Neural crest cell (in vitro differentiated cells): Measurements from ENCODE around the gene MRPS12. TPM values are rescaled to one million over a fixed set of nuclear protein-coding genes. Genes with fewer than 3 reads are reported as not detected.

ENCODE experiments used
- DNase-seq: peaks from one replicate; pipeline ENCODE4 v3.0.0; 2021; ENCODE audit warnings: low read depth, mixed read lengths, low spot score
- H3K27ac Mint-ChIP-seq: one replicate; pipeline ENCODE4 v1.8.0; 2021; ENCODE audit warnings: mild to moderate bottlenecking, mixed read lengths; ENCODE audit not compliant: unreplicated experiment
- H3K27me3 Mint-ChIP-seq: 2 replicates; pipeline ENCODE4 v1.8.0; 2021; ENCODE audit warnings: low read depth, mild to moderate bottlenecking, mixed read lengths
- H3K36me3 Mint-ChIP-seq: 2 replicates; pipeline ENCODE4 v1.8.0; 2021; ENCODE audit warnings: low read depth, mild to moderate bottlenecking, mixed read lengths
- H3K4me1 Mint-ChIP-seq: 2 replicates; pipeline ENCODE4 v1.8.0; 2021; ENCODE audit warnings: mixed read lengths
- H3K4me3 Mint-ChIP-seq: one replicate; pipeline ENCODE4 v1.8.0; 2021; ENCODE audit warnings: mild to moderate bottlenecking, mixed read lengths
- H3K9me3 Mint-ChIP-seq: 2 replicates; pipeline ENCODE4 v1.8.0; 2021; ENCODE audit warnings: mixed read lengths
- total RNA-seq: library from RNA; stranded (reverse); gene quantifications from 2 replicates; pipeline ENCODE4 v1.2.1, GENCODE V29; 2021
- TF ChIP-seq, protein P1 (sequence below): fragments of 200-600 bp; sonication (generic); conservative IDR thresholded peaks from 2 replicates; pipeline ENCODE4 v1.5.0; 2021; ENCODE audit warnings: antibody characterized with exemption, mild to moderate bottlenecking

MRPS12 gene
- total RNA-seq, 1 donor from 2014 or later, result 34.4 TPM

DNA sequence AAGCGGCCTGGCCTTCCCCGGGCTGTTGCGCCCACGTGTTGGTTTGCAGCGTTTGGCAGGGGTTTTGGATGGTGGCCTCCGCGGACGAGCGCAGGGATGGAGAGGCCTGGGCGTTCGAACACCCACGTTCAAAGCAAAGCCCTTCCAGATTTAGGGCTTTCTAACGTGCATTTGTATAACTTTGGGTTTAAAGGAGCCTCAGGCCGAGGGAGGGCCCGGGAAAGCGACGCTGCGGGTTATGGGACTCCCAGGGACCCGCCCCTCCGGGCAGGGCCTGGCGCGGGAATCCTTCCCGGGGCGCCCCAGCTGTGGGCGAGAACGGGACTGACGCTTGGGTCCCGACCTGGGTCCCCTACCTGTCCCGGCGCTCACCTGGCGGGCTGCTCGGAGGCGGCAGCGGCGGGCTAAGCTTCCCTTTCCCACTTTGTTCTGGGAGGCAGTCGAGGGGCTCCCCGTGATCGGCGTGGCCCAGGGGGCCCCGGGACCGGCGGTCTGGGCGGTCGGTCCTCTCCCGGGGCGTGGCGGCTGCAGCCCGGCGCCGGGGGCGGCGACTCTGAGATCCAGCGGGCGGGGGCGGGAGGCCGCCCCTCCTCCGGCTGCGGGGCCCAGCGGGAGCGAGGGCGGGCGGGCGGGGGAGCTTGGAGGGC, 44.6 kb downstream of the MRPS12 start, which contains the start of gene FBXO17:
FBXO17 (minus strand) TSS at position 529 of the 647 bp plus-strand sequence. CDS start 25,423 bp downstream, outside the sequence.
- Mint-ChIP-seq H3K36me3 (no peaks in the 10 kb centered on the region), H3K9me3 (peaks cover under 1% of the 10 kb centered on the region), H3K27ac (peak within 1 kb of the TSS; percentile 97), H3K4me3 (peak within 1 kb of the TSS; percentile 97), H3K27me3 (peaks cover 5% of the 10 kb centered on the region), H3K4me1 (peaks cover 26% of the 10 kb centered on the region)
- peak; percentile 39 for DNase-seq
- TF ChIP-seq, protein P1, sequence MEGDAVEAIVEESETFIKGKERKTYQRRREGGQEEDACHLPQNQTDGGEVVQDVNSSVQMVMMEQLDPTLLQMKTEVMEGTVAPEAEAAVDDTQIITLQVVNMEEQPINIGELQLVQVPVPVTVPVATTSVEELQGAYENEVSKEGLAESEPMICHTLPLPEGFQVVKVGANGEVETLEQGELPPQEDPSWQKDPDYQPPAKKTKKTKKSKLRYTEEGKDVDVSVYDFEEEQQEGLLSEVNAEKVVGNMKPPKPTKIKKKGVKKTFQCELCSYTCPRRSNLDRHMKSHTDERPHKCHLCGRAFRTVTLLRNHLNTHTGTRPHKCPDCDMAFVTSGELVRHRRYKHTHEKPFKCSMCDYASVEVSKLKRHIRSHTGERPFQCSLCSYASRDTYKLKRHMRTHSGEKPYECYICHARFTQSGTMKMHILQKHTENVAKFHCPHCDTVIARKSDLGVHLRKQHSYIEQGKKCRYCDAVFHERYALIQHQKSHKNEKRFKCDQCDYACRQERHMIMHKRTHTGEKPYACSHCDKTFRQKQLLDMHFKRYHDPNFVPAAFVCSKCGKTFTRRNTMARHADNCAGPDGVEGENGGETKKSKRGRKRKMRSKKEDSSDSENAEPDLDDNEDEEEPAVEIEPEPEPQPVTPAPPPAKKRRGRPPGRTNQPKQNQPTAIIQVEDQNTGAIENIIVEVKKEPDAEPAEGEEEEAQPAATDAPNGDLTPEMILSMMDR, result no peak

DNA sequence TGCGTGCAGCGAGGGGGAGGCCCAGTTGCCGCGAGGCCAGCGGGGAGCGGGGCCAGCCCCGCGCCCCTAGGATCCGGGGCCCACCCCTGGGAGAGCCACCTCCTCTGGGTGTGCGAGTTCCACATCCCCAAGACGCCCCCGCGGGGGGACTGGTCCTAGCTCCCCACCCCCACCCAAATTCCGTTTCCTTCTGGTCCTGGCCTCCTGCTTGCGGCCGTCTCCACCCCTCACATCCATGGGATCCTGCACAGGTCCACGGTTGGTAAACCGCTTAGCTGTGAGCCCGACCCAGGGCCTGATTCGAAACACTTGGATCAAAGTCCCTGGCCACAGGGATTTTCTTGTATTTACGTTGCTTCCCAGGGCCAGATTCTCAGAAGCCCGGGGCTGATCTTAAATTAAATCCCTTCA, 45.1 kb downstream of the MRPS12 start:
- Mint-ChIP-seq H3K27me3 (peaks cover 5% of the 10 kb centered on the region), H3K9me3 (peaks cover 4% of the 10 kb centered on the region), H3K27ac (peak overlapping the region; percentile 97), H3K4me3 (peak overlapping the region; percentile 93), H3K4me1 (peaks cover 26% of the 10 kb centered on the region), H3K36me3 (no peaks in the 10 kb centered on the region)
- TF ChIP-seq, protein P1, result no peak
- DNase-seq, result peak; percentile 37

DNA sequence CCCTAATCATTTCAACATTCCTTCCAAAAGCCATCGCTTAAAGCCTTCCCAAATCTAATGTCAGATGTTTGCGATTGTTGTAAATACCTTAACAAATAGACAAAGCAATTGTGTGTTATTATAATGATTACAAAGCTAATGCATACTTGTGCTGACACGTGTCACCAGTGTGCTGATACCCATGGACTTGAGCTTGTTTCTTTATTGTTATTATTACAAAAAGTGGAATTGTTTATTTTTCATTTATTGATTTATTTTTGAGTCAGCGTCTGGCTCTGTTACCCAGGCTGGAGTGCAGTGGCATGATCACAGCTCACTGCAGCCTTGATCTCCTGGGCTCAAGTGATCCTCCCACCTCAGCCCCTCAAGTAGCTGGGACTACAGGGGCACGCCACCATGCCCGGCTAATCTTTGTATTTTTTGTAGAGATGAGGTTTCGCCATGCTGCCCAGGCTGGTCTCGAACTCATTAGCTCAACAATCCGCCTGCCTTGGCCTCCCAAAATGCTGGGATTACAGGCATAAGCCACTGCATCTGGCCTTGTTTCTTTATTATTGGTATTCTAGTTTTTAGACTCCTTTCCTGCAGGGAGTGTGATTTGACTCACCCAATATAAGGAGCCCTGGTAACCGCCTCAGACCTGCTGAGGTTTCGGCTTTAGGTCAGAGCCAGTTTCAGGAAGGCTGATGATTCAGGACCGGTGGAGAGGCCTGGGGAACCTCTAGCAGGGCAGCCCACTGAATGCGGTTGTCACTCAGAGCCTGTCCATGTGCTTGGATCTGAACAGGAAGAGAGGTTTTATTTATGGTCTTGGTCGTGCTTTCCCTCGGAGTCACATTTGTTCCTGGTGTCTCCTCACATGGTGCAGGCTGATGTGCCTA, 46.9 kb downstream of the MRPS12 start:
- Mint-ChIP-seq H3K27me3 (peaks cover 5% of the 10 kb centered on the region), H3K36me3 (no peaks in the 10 kb centered on the region), H3K9me3 (peaks cover 4% of the 10 kb centered on the region), H3K27ac (no peak overlapping the region), H3K4me1 (peaks cover 23% of the 10 kb centered on the region), H3K4me3 (peak overlapping the region; percentile 72)
- no peak for DNase-seq
- TF ChIP-seq, protein P1, result no peak

DNA sequence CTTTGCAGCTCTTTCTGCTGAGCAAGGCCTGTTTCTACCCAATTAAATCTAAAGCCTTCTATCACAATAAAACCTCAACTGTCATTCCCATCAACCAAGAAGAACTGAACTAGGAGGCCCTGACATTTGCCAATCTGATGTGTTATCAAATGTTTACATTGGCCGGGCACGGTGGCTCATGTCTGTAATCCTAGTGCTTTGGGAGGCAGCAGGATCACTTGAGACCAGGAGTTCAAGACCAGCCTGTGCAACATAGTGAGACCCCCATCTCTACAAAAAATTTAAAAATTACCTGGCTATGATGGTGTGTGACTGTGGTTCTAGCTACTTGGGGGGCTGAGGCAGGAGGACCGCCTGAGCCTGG, 47.6 kb downstream of the MRPS12 start:
- DNase-seq, result no peak
- Mint-ChIP-seq H3K9me3 (peaks cover 4% of the 10 kb centered on the region), H3K4me1 (peaks cover 23% of the 10 kb centered on the region), H3K4me3 (peak overlapping the region; percentile 72), H3K36me3 (no peaks in the 10 kb centered on the region), H3K27me3 (peaks cover 5% of the 10 kb centered on the region), H3K27ac (no peak overlapping the region)
- TF ChIP-seq, protein P1, result no peak

DNA sequence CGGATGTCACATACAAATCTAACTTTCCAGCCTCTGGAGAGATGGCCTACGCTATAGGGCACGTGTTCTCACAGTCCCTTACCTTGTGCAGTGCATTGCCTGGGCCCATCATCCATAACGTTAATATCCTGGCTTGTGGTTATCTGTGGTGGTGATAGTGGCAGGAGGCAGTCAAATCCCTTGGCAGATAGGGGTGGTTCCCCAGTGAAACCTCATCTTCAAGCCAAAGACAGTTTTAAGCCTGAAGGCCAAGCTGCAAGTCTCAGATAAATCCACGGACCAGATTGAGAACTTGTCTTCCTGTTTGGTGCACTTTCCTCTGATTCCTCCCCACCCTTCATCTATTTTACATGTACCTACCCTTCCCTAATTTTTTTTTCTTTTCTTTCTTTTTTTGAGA, 49.1 kb downstream of the MRPS12 start:
- Mint-ChIP-seq H3K27me3 (peaks cover 5% of the 10 kb centered on the region), H3K4me3 (no peak overlapping the region), H3K9me3 (peaks cover 4% of the 10 kb centered on the region), H3K36me3 (no peaks in the 10 kb centered on the region), H3K4me1 (peaks cover 16% of the 10 kb centered on the region), H3K27ac (no peak overlapping the region)
- TF ChIP-seq, protein P1, result no peak
- DNase-seq, result no peak
